ENCODE data around the gene ADIG.
A peak's percentile ranks its signal among the peaks of the same experiment; 100 is the strongest.

Gene ADIG

DNA sequence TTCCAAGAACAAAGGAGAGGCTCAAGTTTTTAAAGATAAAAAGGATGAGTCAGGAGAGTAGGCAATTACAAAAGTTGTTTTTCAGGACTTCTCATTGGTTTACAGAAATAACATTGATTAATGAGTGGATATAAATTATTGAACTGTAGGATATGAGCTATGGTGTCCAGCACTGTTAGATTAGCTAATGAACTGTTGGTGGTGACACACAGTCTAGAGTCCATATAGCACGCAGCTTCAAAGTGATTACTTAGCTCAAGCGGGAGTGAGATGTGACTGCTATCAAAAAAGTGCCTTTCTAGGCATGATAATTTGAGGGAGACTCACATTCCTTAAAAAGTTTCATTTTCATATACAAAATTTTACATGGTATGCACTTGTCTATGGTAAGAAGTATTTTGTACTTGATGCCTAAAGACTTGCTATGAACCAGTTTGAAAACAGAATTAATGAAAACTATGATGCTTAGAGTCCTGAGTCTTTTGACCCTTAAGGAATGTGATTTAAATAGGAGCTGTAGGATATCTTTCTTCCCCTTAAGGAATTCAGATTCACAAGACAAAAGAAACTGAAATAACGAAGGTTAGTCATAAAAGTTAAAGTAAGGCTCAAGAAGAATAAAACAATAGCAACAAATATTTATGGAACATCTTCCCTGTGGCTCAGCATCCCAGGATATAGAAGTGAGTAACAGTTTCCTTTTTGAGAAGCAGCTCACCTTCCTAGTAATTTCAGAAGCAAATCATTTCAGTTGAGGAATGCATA lies 22.2 kb upstream of the ADIG start:
- no peak overlapping the region for H3K4me3 Mint-ChIP-seq
- no peaks in the 10 kb centered on the region for H3K27me3 Mint-ChIP-seq
- peaks cover 34% of the 10 kb centered on the region for H3K36me3 Mint-ChIP-seq
- H3K27ac Mint-ChIP-seq, result no peak overlapping the region
- H3K9me3 Mint-ChIP-seq, result no peaks in the 10 kb centered on the region
- DNase-seq, result no peak
- CTCF ChIA-PET, result no interaction called here
- no peaks in the 10 kb centered on the region for H3K4me1 Mint-ChIP-seq

DNA sequence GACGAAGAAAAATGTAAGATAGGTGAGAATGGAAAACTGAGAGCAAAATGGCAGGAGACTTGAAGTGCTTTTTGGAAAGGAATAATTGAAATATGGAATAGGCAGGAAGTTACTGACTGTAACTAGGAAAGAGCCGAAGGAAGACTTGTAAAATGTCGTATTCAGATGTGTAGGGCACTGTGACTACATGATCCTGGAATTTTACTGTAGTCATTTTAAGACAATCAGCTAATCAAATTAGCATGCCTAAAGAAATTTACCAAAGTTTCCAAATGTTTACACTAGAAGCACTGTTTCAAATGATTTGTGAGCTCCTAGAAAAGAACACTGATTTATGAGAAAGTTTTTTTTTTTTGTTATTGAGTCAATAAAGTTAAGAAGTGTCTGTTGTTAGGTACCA lies 21.2 kb upstream of the ADIG start:
- DNase-seq, result no peak
- no peaks in the 10 kb centered on the region for H3K9me3 Mint-ChIP-seq
- H3K4me1 Mint-ChIP-seq, result no peaks in the 10 kb centered on the region
- H3K36me3 Mint-ChIP-seq, result peaks cover 29% of the 10 kb centered on the region
- no peaks in the 10 kb centered on the region for H3K27me3 Mint-ChIP-seq
- no peak overlapping the region for H3K27ac Mint-ChIP-seq
- CTCF ChIA-PET, result no interaction called here
- no peak overlapping the region for H3K4me3 Mint-ChIP-seq

DNA sequence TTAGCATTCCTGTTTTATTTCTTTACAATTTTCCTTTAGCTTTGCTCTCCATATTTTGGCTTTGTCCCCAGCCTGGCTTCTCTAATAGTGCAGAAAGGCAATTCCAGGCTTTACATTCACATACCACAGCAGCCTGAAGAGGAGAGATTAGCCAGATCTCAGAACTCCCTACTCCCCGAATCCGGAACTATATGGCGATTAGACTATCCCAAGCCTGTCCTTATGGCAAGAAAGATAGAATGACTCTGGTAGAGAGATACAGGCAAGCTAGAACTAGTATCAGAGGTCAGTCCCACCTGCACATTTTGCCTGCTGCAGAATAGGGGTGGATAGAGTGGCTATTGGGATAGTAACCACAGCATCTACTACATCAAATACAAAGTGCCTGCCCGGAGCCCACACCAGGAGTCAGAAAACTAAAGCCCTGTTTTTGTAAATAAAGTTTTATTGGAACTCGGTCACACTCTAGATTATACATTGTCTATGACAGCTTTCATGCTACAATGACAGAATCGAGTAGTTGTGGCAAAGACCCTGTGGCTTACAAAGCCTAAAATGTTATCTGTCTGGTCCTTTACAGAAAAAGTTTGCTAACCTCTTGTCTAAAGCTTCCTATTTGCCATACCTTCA lies 17.1 kb upstream of the ADIG start:
- no peak overlapping the region for H3K4me3 Mint-ChIP-seq
- no peak overlapping the region for H3K27ac Mint-ChIP-seq
- H3K36me3 Mint-ChIP-seq, result peaks cover 27% of the 10 kb centered on the region
- no peak for DNase-seq
- CTCF ChIA-PET, result no interaction called here
- H3K9me3 Mint-ChIP-seq, result no peaks in the 10 kb centered on the region
- H3K4me1 Mint-ChIP-seq, result no peaks in the 10 kb centered on the region
- no peaks in the 10 kb centered on the region for H3K27me3 Mint-ChIP-seq

DNA sequence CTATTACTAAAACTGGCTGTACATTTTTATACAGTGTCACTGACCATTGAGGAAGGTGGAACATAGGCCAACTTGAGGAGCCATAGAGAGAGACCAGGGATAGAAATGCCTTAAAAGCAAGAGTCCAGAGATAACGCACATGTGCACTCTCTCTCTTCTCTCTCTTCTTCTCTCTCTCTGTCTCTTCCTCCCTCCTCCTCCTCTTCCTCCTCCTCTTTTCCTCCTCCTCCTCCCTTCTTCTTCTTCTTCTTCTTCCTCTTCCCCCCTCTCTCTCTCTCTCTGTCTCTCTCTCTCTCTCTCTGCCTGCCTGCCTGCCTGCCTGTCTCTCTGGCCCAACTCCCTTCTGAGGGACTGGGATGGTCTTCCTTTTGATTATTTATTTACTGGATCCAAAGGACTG lies 16.3 kb upstream of the ADIG start:
- H3K4me3 Mint-ChIP-seq, result no peak overlapping the region
- H3K4me1 Mint-ChIP-seq, result no peaks in the 10 kb centered on the region

DNA sequence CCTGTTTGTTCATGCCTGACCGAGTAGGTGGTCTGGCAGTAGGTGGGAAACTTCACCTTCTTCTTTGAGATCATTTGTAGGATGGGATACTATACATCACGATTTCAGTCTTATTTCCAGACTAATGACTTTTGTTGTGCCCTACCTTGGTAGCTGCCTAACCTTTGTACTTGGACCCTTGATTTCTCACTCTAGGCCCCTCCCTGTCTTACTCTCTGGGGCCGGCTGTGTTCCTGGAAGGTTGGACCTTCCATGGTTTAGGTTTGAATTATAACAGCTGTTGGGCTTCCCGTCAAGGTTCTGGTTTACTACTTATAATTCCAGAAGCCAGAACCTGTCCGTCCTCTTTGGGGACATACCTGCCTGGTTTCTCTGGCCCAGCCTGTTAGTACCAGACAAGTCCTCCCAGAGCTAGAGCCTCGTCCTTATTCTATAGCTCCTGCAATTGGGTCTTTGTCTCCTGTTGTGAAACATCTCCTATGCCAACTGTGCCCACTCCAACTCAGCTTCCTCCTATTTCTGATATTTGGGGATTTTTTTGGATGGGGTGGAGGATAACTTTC lies 14.9 kb upstream of the ADIG start:
- H3K36me3 Mint-ChIP-seq, result peaks cover 24% of the 10 kb centered on the region
- no peaks in the 10 kb centered on the region for H3K4me1 Mint-ChIP-seq
- H3K4me3 Mint-ChIP-seq, result no peak overlapping the region
- no peak overlapping the region for H3K27ac Mint-ChIP-seq
- no peak for DNase-seq
- H3K9me3 Mint-ChIP-seq, result no peaks in the 10 kb centered on the region
- CTCF ChIA-PET, result no interaction called here
- H3K27me3 Mint-ChIP-seq, result no peaks in the 10 kb centered on the region

More for the DNA sequence above, 16.3 kb upstream of the ADIG start:
- no peaks in the 10 kb centered on the region for H3K27me3 Mint-ChIP-seq
- no peak for DNase-seq
- CTCF ChIA-PET, result no interaction called here
- H3K36me3 Mint-ChIP-seq, result peaks cover 21% of the 10 kb centered on the region
- H3K27ac Mint-ChIP-seq, result no peak overlapping the region
- H3K9me3 Mint-ChIP-seq, result no peaks in the 10 kb centered on the region

DNA sequence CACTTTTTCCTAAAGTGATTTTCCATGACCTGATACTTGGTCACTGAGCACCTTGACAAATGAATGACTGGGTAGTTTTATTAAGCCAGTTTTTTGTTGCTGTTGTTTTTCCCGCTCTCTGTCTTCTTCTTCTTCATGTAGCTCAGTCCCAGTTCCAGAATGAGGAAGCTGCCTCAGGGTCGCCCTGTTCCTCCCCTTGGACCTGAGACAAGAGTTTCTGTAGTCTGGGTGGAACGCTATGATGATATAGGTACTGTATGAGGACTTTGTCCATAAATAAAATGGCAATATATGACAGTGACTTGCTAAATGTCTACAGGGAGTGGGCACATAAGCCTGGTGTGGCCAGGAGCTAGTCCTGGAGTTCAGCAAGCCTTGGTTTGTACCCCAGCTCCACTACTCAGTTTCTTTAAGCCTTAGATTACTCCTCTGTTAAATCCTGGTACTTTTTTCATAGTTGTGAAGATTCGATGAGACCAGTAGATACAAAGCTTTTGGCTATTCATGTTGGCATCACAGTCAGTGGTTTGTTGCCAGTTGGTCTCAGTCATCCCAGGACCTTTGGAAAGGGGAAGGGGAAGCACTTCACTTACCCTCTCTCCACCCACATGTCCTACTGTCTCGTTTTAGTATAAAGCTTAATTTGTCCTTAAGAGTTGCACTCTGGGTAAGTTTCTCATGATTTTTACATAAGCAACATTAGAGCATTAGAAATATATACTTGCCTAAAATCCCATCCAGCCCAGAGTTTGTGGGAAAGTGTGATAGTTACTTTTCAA lies 11.1 kb upstream of the ADIG start:
- Mint-ChIP-seq H3K4me3 (no peak overlapping the region), H3K4me1 (no peaks in the 10 kb centered on the region), H3K36me3 (peaks cover 27% of the 10 kb centered on the region), H3K27ac (no peak overlapping the region), H3K9me3 (no peaks in the 10 kb centered on the region), H3K27me3 (no peaks in the 10 kb centered on the region)
- no peak for DNase-seq
- CTCF ChIA-PET, result interaction anchor here (1.2 kb wide), 1 partner anchor 8 kb away, joined by 3 read pairs; no protein-coding TSS in a partner anchor

DNA sequence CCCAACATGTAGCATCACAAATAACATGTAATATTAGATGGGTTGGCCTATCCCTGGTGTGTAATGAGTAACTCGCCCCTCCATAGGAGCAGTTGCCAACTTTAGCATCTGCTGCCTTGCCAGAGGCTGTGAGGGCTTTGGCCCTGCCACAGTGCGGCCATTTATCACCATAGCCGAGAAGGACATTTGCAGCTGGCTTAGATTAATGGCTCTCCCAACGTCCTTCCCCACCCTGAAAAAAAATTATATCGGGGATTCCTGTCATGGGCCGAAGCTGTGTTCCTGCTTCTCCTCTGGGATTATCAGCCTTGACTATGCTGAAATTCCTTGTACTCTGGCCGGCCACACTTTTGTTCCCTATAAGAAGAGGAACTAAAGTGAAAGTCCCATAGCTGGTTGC lies 7.6 kb upstream of the ADIG start:
- Mint-ChIP-seq H3K27ac (no peak overlapping the region), H3K27me3 (no peaks in the 10 kb centered on the region), H3K4me1 (no peaks in the 10 kb centered on the region), H3K4me3 (no peak overlapping the region), H3K9me3 (no peaks in the 10 kb centered on the region), H3K36me3 (peaks cover 27% of the 10 kb centered on the region)
- DNase-seq, result no peak
- CTCF ChIA-PET, result no interaction called here

DNA sequence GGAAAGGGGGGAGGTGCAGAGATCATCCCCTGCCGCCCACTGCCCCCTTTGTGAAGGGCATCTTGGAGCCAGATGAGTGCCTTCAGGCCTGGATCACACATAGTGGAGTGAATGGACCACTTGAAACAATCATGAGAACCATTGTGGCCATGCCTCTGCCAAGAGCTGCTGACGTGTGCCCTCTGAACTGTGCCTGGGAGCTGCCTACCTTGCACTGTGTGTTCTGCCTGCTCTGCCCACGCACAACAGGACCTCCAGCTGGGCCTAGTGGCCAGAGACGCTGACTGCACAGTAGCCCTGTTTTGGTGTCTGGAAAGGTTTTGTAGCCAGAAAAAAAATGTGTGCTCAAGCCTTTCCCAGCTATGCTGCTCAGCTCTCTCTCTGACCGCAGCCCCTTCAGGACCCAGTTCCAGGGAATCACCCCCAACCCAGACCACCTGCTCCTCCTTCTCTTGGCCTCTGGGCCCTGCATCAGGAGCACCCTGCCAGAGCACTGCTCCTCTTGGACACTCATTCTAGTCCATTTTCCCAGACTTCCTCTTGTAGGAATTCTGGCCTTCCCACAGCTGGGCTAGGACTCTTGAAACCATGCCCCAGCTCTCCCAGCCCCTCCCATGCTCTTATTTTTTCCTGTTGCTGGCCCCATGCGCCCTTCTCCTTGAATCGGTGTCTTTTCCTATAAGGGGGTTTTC lies 1.6 kb upstream of the ADIG start:
- Mint-ChIP-seq H3K4me3 (no peak overlapping the region), H3K36me3 (peaks cover 17% of the 10 kb centered on the region), H3K9me3 (no peaks in the 10 kb centered on the region), H3K4me1 (no peaks in the 10 kb centered on the region), H3K27me3 (peaks cover 7% of the 10 kb centered on the region), H3K27ac (no peak overlapping the region)
- DNase-seq, result no peak
- CTCF ChIA-PET, result no interaction called here

DNA sequence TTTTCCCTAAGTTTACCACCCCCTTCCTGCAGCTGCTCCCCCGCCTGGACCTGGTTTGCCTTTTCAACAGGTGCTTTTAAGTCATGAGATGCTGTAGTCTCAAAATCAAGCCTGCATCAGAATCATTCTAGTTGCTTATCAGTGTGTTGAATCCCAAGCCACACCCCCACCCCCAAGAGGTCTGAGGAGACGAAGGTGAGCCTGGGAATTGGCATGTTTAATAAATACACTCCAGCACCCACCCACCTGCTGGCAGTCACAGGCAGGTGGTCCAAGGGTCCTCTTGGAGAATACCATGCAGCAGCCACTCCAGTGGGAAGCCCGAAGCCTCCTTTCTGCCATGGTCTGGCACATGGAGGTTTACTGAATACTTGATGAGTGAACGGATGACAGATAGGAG lies 1.1 kb upstream of the ADIG start:
- H3K9me3 Mint-ChIP-seq, result no peaks in the 10 kb centered on the region
- no peak overlapping the region for H3K4me3 Mint-ChIP-seq
- peaks cover 12% of the 10 kb centered on the region for H3K36me3 Mint-ChIP-seq
- no peaks in the 10 kb centered on the region for H3K4me1 Mint-ChIP-seq
- DNase-seq, result no peak
- no peak overlapping the region for H3K27ac Mint-ChIP-seq
- H3K27me3 Mint-ChIP-seq, result peaks cover 12% of the 10 kb centered on the region
- CTCF ChIA-PET, result no interaction called here

DNA sequence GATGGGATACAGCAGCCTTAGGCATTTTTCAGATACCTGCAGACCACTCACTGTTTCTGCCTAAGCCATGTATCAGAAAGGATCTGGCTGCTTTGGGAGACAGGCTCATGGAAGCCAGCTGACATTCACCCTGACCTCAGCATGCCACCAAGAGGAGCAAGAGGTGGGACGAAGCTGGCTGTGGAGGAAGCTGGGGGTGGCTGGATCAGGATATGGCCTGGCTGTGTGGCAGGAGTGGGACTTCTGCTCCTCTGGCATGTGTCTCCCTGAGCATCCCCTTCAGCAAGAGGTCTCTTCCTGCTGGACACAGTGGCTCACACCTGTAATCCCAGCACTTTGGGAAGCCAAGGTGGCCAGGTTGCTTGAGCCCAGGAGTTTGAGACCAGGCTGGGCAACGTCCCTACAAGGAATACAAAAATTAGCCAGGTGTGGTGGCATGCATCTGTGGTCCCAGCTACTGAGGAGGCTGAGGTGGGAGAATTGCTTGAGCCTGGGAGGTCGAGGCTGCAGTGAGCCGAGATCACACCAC lies 897 bp downstream of the ADIG start:
- CTCF ChIA-PET, result no interaction called here
- no peaks in the 10 kb centered on the region for H3K9me3 Mint-ChIP-seq
- peaks cover 12% of the 10 kb centered on the region for H3K27me3 Mint-ChIP-seq
- no peaks in the 10 kb centered on the region for H3K4me1 Mint-ChIP-seq
- no peak for DNase-seq
- no peak overlapping the region for H3K27ac Mint-ChIP-seq
- no peak overlapping the region for H3K4me3 Mint-ChIP-seq
- H3K36me3 Mint-ChIP-seq, result peaks cover 2% of the 10 kb centered on the region

DNA sequence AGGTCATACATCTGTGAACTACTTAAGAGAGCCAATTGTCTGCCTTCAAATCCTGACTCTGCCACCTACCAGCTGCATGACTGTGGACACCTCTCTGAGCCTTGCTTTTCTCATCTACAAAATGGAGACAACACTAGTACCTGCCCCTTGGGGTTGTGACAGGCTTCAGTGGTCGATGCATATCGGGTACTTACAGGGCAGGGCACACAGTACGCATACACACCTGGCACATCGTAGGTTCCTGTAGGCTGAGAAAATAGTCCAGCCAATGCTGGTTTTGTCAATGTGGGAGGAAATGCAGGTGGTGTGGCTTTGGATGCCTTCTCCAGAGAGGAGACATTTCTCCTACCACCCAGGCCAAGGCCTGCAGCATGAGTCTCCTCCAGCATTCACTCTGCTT lies 2.3 kb downstream of the ADIG start:
- H3K4me3 Mint-ChIP-seq, result no peak overlapping the region
- no peaks in the 10 kb centered on the region for H3K4me1 Mint-ChIP-seq
- no peak overlapping the region for H3K27ac Mint-ChIP-seq
- CTCF ChIA-PET, result no interaction called here
- DNase-seq, result no peak
- H3K36me3 Mint-ChIP-seq, result no peaks in the 10 kb centered on the region
- H3K27me3 Mint-ChIP-seq, result peaks cover 12% of the 10 kb centered on the region
- no peaks in the 10 kb centered on the region for H3K9me3 Mint-ChIP-seq

DNA sequence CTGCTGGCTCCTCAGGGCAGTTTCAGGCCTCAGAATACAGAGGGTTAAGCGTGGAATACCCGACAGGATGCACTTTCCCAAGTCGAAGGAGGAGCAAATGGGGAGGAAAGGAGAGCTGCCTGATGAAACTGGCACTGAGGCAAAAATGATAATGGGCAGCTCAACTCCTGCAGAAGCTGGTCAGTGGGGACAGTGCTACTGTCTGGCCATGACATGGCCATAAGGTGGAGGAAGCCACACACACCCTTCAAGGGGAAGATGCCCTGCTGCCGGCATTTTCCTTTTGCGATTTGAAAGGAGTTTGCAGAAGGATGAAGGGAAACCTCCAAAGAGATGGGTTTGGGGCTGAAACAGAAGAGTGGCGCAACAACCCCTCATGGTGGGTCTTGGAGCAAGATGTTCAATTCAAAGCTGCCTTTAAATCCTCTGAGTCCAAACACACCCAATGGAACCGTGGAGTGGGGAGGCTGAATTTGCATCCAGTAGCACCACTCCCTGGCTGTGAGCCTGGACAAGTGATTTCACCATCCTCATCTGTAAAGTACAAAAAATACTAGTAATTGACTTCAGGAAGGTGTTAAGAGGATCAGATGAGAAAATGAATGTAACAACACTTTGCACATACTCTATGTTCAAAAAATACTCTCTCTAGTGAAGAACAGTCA lies 3.2 kb downstream of the ADIG start:
- no peaks in the 10 kb centered on the region for H3K36me3 Mint-ChIP-seq
- CTCF ChIA-PET, result no interaction called here
- no peaks in the 10 kb centered on the region for H3K4me1 Mint-ChIP-seq
- H3K27ac Mint-ChIP-seq, result no peak overlapping the region
- no peak overlapping the region for H3K4me3 Mint-ChIP-seq
- DNase-seq, result no peak
- no peaks in the 10 kb centered on the region for H3K9me3 Mint-ChIP-seq
- H3K27me3 Mint-ChIP-seq, result peaks cover 12% of the 10 kb centered on the region

DNA sequence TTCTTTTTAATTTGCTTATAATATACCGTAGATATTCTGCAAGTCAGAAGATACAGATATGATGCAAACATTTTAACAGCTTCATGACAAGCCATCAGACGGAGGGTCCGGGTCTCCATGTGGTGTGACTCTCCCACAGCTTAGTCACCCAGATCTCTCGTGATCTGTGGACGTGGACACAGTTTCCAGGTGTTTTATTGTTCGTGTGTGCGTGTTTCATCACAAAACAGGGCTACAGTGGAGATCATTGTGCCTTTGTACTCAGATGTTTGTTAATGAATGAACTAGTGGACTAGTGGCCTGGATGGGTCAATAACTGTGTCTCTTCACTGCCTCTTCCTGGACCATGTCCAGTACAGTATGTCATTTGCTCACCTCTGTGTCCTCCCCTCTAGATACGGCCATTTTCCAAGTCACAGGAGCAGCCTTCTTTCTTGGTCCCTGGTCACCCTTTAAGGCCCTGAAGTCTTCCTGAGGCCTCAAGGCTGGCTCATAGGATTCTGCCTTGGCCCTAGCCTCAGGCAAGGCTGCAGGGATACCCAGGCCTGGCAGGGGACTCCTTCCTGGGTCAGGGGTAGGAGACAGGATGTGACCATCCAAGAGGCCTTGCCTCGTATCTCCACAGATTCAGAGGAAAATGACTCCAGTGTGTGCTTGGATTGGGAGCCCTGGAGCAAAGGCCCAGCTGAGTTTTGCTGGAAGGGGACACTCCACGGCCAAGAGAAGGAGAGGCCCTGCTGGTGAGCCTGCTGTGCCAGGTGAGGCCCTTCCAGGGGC lies 4.6 kb downstream of the ADIG start:
- no peaks in the 10 kb centered on the region for H3K4me1 Mint-ChIP-seq
- no peak for DNase-seq
- H3K4me3 Mint-ChIP-seq, result no peak overlapping the region
- no peaks in the 10 kb centered on the region for H3K36me3 Mint-ChIP-seq
- peaks cover 12% of the 10 kb centered on the region for H3K27me3 Mint-ChIP-seq
- CTCF ChIA-PET, result no interaction called here
- H3K9me3 Mint-ChIP-seq, result no peaks in the 10 kb centered on the region
- H3K27ac Mint-ChIP-seq, result peak overlapping the region; percentile 39
